ENCODE results near the gene LIN52. TPM values are rescaled to one million over a fixed set of nuclear protein-coding genes. Genes with fewer than 3 reads are reported as not detected.

Gene LIN52
- 5.3 TPM for polyA plus RNA-seq (2012; ENCODE audit: low read depth, missing spikeins)

DNA sequence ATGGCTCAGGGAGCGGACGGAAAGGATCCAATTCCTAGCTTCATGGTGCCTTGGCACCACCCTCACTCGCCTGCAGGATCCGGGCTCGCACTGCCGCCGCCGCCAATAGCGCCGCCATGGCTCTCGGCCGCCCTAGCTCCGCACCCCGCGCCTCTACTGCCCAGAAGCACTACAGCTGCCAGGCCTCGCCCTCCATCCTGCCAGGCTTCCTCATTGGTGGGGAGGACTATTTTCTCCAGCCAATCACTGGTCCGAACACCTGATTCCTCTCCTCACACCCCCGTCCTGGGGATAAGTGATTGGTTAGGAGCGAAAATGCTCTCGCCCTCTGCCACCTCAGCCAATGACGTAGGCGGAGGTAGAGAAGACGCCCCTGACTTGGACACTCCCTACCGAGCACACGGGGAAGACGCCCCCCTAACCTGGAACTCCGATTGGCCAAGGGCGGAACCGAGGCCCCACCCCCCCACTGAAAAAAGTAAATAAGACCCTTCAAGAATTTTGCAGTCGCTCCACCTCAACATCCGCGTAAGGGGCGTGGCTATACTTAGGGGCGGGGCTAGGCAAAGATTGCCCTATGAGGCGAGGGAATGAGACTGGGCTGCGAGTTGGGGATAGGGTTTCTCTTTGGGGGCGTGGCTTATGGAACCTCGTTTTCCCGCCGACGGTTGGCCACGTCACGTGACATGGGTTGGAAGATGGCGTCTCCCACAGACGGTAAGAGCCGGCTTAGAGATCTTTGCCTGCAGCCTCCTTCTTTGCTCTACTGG, at the start of gene LIN52, which contains the start of gene ALDH6A1:
LIN52 (plus strand) TSS at position 680 of the 770 bp plus-strand sequence; CDS start at position 699, 19 bp downstream.
ALDH6A1 (minus strand) TSS at position 177 of the 770 bp plus-strand sequence; CDS start at position 118, 59 bp downstream.
- FAIRE-seq (peak; percentile 97), DNase-seq (ENCODE audit: insufficient read length, low spot score) (peak; percentile 98)
- TF ChIP-seq PAX5 (IDR thresholded peaks at IDR 0.05; ENCODE audit: insufficient read depth, low read length, severe bottlenecking) (no peak), POLR2AphosphoS5 (IDR thresholded peaks at IDR 0.05; ENCODE audit: low read depth, low read length) (0 out of 2 replicates have a peak, but pooled peaks have one; percentile 45), POU2F2 (IDR thresholded peaks at IDR 0.05; ENCODE audit: low read depth, low read length) (no peak), TAF1 (IDR thresholded peaks at IDR 0.05; ENCODE audit: low read depth, low read length) (peak; percentile 84), SPI1 (IDR thresholded peaks at IDR 0.05; ENCODE audit: low read depth, low read length) (0 out of 2 replicates have a peak, but pooled peaks have one; percentile 13), POLR2A (IDR thresholded peaks at IDR 0.05; ENCODE audit: low read depth, low read length) (peak; percentile 69; the same call in 1 of the 2 replicates)

DNA sequence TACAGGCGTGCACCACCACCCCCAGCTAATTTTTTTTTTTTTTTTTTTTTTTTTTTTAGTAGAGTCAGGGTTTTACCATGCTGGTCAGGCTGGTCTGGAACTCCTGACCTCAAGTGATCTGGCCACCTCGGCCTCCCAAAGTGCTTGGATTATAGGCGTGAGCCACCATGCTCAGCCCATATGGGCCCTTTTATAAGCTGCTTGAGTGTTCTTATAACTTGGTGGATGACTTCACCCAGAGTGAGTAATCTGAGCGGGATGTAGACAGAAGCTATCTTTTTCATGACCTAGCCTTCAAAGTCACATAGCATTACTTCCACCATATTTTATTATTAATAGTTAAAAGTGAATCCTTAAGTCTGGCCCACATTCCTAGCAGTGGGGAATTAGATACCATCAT, 49.2 kb upstream of the LIN52 start:
- FAIRE-seq (no peak), DNase-seq (ENCODE audit: insufficient read length, low spot score) (no peak)
- TF ChIP-seq TAF1 (IDR thresholded peaks at IDR 0.05; ENCODE audit: low read depth, low read length) (no peak), POU2F2 (IDR thresholded peaks at IDR 0.05; ENCODE audit: low read depth, low read length) (no peak), POLR2AphosphoS5 (IDR thresholded peaks at IDR 0.05; ENCODE audit: low read depth, low read length) (no peak), PAX5 (IDR thresholded peaks at IDR 0.05; ENCODE audit: insufficient read depth, low read length, severe bottlenecking) (no peak), POLR2A (IDR thresholded peaks at IDR 0.05; ENCODE audit: low read depth, low read length) (no peak), SPI1 (IDR thresholded peaks at IDR 0.05; ENCODE audit: low read depth, low read length) (no peak)

DNA sequence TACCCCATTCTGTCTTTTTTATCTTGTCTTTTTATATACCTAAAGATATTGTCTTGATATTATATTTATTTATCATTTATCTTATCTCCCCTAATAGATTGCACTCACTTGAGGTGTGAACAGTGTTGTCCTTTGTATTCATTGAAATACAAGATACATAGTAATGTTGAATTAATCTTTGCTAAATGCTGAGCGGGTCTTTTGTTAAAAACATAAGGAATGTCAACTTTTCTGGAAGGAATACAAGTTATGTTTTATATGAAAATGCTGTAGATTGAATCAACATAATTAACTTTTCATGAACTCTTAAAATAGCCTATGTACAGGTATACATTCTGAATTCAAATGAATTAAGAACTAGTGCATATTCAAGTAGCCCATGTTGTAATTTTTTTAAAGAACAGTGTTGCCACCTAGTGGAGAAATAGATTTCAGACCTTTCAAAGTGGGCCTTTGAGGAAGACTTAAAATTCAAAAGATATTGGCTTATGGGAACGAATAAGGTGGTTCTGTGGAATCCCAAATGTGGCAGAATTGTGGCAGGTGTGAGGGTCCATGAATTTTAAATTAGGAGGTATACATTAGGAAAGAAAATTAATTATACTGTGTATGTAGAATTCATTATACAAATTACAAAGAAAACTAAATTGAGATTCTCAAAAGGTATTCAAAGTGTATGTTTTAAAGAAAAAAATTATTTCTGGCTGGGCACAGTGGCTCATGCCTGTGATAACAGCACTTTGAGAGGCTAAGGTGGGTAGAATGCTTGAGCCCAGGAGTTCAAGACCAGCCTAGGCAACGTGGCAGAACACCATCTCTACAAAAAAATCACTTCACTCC, 46.5 kb upstream of the LIN52 start:
- peak; percentile 62 for FAIRE-seq
- TF ChIP-seq POLR2A (IDR thresholded peaks at IDR 0.05; ENCODE audit: low read depth, low read length): no peak

DNA sequence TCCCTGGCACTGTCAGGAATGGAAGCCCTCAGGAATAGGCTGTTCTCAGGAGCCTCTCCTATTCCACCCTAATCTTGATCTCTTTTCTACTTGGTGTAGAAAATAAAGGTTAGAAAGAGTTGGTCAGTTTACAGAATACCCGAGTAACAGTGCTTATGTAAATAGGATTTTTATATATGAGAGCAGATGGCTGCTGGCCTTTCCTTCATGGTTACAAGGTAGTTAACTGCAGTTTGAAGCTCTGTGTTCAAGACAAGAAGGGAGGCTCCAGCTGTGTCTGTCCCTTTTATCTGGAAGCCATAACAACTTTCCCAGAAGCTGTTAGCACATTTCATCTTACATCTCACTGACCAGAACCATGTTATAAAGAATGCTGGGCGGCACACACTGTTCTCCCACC, 42.5 kb upstream of the LIN52 start:
- DNase-seq (ENCODE audit: insufficient read length, low spot score) (no peak), FAIRE-seq (no peak)
- TF ChIP-seq POU2F2 (IDR thresholded peaks at IDR 0.05; ENCODE audit: low read depth, low read length) (no peak), SPI1 (IDR thresholded peaks at IDR 0.05; ENCODE audit: low read depth, low read length) (no peak), TAF1 (IDR thresholded peaks at IDR 0.05; ENCODE audit: low read depth, low read length) (no peak), PAX5 (IDR thresholded peaks at IDR 0.05; ENCODE audit: insufficient read depth, low read length, severe bottlenecking) (no peak), POLR2A (IDR thresholded peaks at IDR 0.05; ENCODE audit: low read depth, low read length) (no peak), POLR2AphosphoS5 (IDR thresholded peaks at IDR 0.05; ENCODE audit: low read depth, low read length) (no peak)

More for the DNA sequence above, 46.5 kb upstream of the LIN52 start:
- DNase-seq (ENCODE audit: insufficient read length, low spot score): peak; percentile 12

GRCh38 chr14:74045522-74045921, 39.2 kb upstream of the LIN52 start:
- DNase-seq (ENCODE audit: insufficient read length, low spot score): no peak
- TF ChIP-seq POU2F2 (IDR thresholded peaks at IDR 0.05; ENCODE audit: low read depth, low read length) (no peak), POLR2AphosphoS5 (IDR thresholded peaks at IDR 0.05; ENCODE audit: low read depth, low read length) (no peak), TAF1 (IDR thresholded peaks at IDR 0.05; ENCODE audit: low read depth, low read length) (no peak), PAX5 (IDR thresholded peaks at IDR 0.05; ENCODE audit: insufficient read depth, low read length, severe bottlenecking) (no peak), POLR2A (IDR thresholded peaks at IDR 0.05; ENCODE audit: low read depth, low read length) (no peak), SPI1 (IDR thresholded peaks at IDR 0.05; ENCODE audit: low read depth, low read length) (no peak)
- no peak for FAIRE-seq

- TF ChIP-seq PAX5 (IDR thresholded peaks at IDR 0.05; ENCODE audit: insufficient read depth, low read length, severe bottlenecking) (no peak), POU2F2 (IDR thresholded peaks at IDR 0.05; ENCODE audit: low read depth, low read length) (no peak), TAF1 (IDR thresholded peaks at IDR 0.05; ENCODE audit: low read depth, low read length) (no peak), SPI1 (IDR thresholded peaks at IDR 0.05; ENCODE audit: low read depth, low read length) (no peak), POLR2A (IDR thresholded peaks at IDR 0.05; ENCODE audit: low read depth, low read length) (no peak), POLR2AphosphoS5 (IDR thresholded peaks at IDR 0.05; ENCODE audit: low read depth, low read length) (no peak)
- no peak for FAIRE-seq
- no peak for DNase-seq (ENCODE audit: insufficient read length, low spot score)
Measured at GRCh38 chr14:74048281-74048680, 36.5 kb upstream of the LIN52 start.

DNA sequence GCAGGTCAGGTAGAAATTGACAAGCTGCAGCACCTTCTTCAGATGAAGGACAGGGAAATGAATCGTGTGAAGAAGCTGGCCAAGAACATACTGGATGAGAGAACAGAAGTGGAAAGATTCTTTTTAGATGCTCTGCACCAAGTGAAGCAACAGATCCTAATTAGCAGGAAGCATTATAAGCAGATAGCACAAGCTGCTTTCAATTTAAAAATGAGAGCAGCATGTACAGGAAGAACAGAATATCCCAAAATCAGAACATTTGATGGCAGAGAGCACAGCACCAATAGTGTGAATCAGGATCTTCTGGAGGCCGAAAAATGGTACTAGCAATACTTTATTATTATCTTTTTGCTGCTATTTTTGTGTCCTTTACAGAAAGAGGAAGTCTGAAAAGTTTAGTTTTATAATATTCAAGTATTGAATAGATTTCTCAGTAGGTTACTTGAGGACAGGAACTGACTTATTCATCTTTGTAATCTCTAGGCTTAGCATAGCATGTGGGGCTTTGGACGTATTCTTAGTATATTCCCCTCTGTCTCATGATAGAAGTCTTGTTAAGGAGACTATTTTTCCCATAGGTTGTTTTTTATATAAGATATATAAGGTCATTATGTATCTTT, 34.8 kb upstream of the LIN52 start:
- FAIRE-seq (no peak), DNase-seq (ENCODE audit: insufficient read length, low spot score) (peak; percentile 15)
- TF ChIP-seq SPI1 (IDR thresholded peaks at IDR 0.05; ENCODE audit: low read depth, low read length) (peak; percentile 77), PAX5 (IDR thresholded peaks at IDR 0.05; ENCODE audit: insufficient read depth, low read length, severe bottlenecking) (no peak)

- no peak for DNase-seq (ENCODE audit: insufficient read length, low spot score)
- no peak for FAIRE-seq
Measured at GRCh38 chr14:74062809-74063150, 22.0 kb upstream of the LIN52 start.

DNA sequence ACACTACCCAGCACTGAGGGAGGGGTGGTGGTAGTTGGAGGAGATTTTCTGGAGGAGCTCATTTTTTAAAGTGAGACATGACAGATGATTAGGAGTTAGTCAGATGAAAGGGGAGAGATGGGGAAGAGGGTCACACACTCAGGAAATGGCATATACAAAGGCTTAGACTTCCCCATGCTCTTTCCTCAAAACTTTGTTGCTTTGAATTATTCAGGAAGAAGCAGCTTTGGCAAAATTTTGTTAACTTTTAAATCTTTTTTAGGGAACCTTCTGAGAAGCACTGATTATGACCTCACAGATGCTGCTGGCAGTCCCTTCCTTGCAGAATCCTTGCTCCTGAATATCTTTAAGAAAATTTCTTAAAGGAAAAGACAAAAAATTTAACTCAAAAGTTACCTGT, 20.3 kb upstream of the LIN52 start:
- FAIRE-seq (no peak), DNase-seq (ENCODE audit: insufficient read length, low spot score) (no peak)
- no peak for TF ChIP-seq POLR2A (IDR thresholded peaks at IDR 0.05; ENCODE audit: low read depth, low read length)
- no peak for TF ChIP-seq POU2F2 (IDR thresholded peaks at IDR 0.05; ENCODE audit: low read depth, low read length)
- no peak for TF ChIP-seq TAF1 (IDR thresholded peaks at IDR 0.05; ENCODE audit: low read depth, low read length)
- TF ChIP-seq PAX5 (IDR thresholded peaks at IDR 0.05; ENCODE audit: insufficient read depth, low read length, severe bottlenecking): no peak

More at GRCh38 chr14:74062809-74063150, 22.0 kb upstream of the LIN52 start:
- TF ChIP-seq POLR2AphosphoS5 (IDR thresholded peaks at IDR 0.05; ENCODE audit: low read depth, low read length): no peak
- no peak for TF ChIP-seq POU2F2 (IDR thresholded peaks at IDR 0.05; ENCODE audit: low read depth, low read length)
- TF ChIP-seq SPI1 (IDR thresholded peaks at IDR 0.05; ENCODE audit: low read depth, low read length): no peak
- no peak for TF ChIP-seq POLR2A (IDR thresholded peaks at IDR 0.05; ENCODE audit: low read depth, low read length)
- no peak for TF ChIP-seq PAX5 (IDR thresholded peaks at IDR 0.05; ENCODE audit: insufficient read depth, low read length, severe bottlenecking)
- no peak for TF ChIP-seq TAF1 (IDR thresholded peaks at IDR 0.05; ENCODE audit: low read depth, low read length)
